GM12878 (cell line): ENCODE results near the gene AEBP1. TPM values are rescaled to one million over a fixed set of nuclear protein-coding genes. Genes with fewer than 3 reads are reported as not detected.

Experiments
- ATAC-seq: fragments of 200-7000 bp; cut with Tn5 transposase; 3 replicates; pipeline ENCODE4 v1.9.1; 2020; ENCODE audit warnings: mild to moderate bottlenecking, moderate library complexity
- BruUV-seq: library from RNA; stranded (reverse); fragments of 400-500 nt; replicated peaks from 2 replicates; lab custom pipeline; 2021; lab: Mats Ljungman, UMichigan
- CTCF ChIA-PET: fragments of 300-600 bp; sonication (Branson Sonifier 250); formaldehyde crosslinking; extraction: SDS; loops from one replicate; lab custom pipeline; 2021; ENCODE audit warnings: inconsistent platforms; lab: Yijun Ruan, JAX
- POLR2A ChIA-PET: fragments of 350-600 bp; formaldehyde crosslinking; extraction: SDS; loops from one replicate; lab custom pipeline; 2021; ENCODE audit warnings: inconsistent platforms; lab: Charles Lee
- RAD21 ChIA-PET: fragments of 300-600 bp; sonication (Branson Sonifier 250); formaldehyde crosslinking; loops from one replicate; lab custom pipeline; 2023; ENCODE audit warnings: antibody characterized with exemption; ENCODE audit not compliant: unreplicated experiment; lab: Charles Lee
- SMC1A ChIA-PET: fragments of 300-600 bp; sonication (Branson Sonifier 250); formaldehyde crosslinking; loops from one replicate; lab custom pipeline; 2023; ENCODE audit not compliant: unreplicated experiment, uncharacterized antibody; lab: Charles Lee
- DNase-seq: peaks from one replicate; pipeline ENCODE4 v3.0.0-alpha.2; 2011; ENCODE audit warnings: low read depth, low spot score
- FAIRE-seq: peaks from 3 replicates; lab custom pipeline; 2011; peaks lifted over from hg19 to GRCh38; lab: Jason Lieb, UNC
- H2AFZ ChIP-seq: 2 replicates; pipeline ENCODE4 v1.6.0; 2011; ENCODE audit warnings: low read depth, low read length, control low read depth; ENCODE audit not compliant: control insufficient read depth
- H3K27ac ChIP-seq: 2 replicates; pipeline ENCODE4 v1.5.1; 2011; ENCODE audit warnings: control low read depth; ENCODE audit not compliant: control insufficient read depth, insufficient read depth
- H3K27me3 ChIP-seq, 2 experiments: replicated peaks in 1 of 2; 2 replicates each; pipeline versions ENCODE4 v1.6.0 to v1.6.1; 2011; ENCODE audit warnings: low read length in 1 of 2; ENCODE audit not compliant: control insufficient read depth in 2 of 2, insufficient read depth in 2 of 2
- H3K36me3 ChIP-seq, 2 experiments: 2 replicates each; pipeline ENCODE4 v1.5.1; 2011; ENCODE audit warnings: low read length in 1 of 2; ENCODE audit not compliant: control insufficient read depth in 2 of 2, insufficient read depth in 2 of 2
- H3K4me1 ChIP-seq: 2 replicates; pipeline ENCODE4 v1.6.1; 2011; ENCODE audit warnings: mild to moderate bottlenecking, low read length, moderate library complexity, mixed read lengths; ENCODE audit not compliant: control insufficient read depth, insufficient read depth
- H3K4me2 ChIP-seq: 2 replicates; pipeline ENCODE4 v1.6.0; 2011; ENCODE audit warnings: control low read depth; ENCODE audit not compliant: control insufficient read depth, insufficient read depth
- H3K4me3 ChIP-seq: fragments of 200-600 bp; sonication (generic); 2 replicates; pipeline ENCODE4 v1.5.1; 2016
- H3K79me2 ChIP-seq: 2 replicates; pipeline ENCODE4 v1.6.0; 2011; ENCODE audit warnings: low read length; ENCODE audit not compliant: control insufficient read depth, insufficient read depth
- H3K9ac ChIP-seq: 2 replicates; pipeline ENCODE4 v1.8.0; 2011; ENCODE audit warnings: low read length, control low read depth, mixed read lengths; ENCODE audit not compliant: control insufficient read depth, insufficient read depth
- H3K9me3 ChIP-seq: replicated peaks from 3 replicates; pipeline ENCODE4 v1.5.1; 2011; ENCODE audit warnings: mild to moderate bottlenecking, low read length; ENCODE audit not compliant: control insufficient read depth, insufficient read depth
- H4K20me1 ChIP-seq: 2 replicates; pipeline ENCODE4 v1.6.0; 2011; ENCODE audit not compliant: control insufficient read depth, insufficient read depth
- BCL3 ChIP-seq: IDR thresholded peaks from 2 replicates; pipeline ENCODE4 v1.6.1; 2011; ENCODE audit warnings: borderline replicate concordance, low read depth, mild to moderate bottlenecking, moderate library complexity, low read length; ENCODE audit not compliant: insufficient read depth, poor library complexity, severe bottlenecking
- EED ChIP-seq: sonication (generic); IDR thresholded peaks from 2 replicates; pipeline ENCODE4 v1.6.1; 2016; ENCODE audit warnings: antibody characterized with exemption, low read depth
- MYC ChIP-seq: IDR thresholded peaks from 2 replicates; pipeline ENCODE4 v1.6.1; 2011; ENCODE audit warnings: mild to moderate bottlenecking, low read length, moderate library complexity, inconsistent platforms; ENCODE audit not compliant: insufficient read depth, insufficient replicate concordance, insufficient read length, severe bottlenecking
- PML ChIP-seq: IDR thresholded peaks from 2 replicates; pipeline ENCODE4 v1.6.1; 2012; ENCODE audit warnings: low read length, inconsistent platforms
- POLR2A ChIP-seq: IDR thresholded peaks from 2 replicates; pipeline ENCODE4 v1.6.1; 2011; ENCODE audit warnings: low read depth, mild to moderate bottlenecking, low read length
- TCF3 ChIP-seq: IDR thresholded peaks from 2 replicates; pipeline ENCODE4 v1.6.1; 2012; ENCODE audit warnings: low read depth, mild to moderate bottlenecking, low read length, borderline replicate concordance; ENCODE audit not compliant: insufficient read depth
- WGBS: methylation state at CpG from one replicate; pipeline ENCODE4 v1.1.6; 2016; ENCODE audit warnings: low lambda C conversion rate; ENCODE audit not compliant: insufficient replicate concordance, insufficient coverage; ENCODE audit errors: missing lambda C conversion rate; 5-methylcytosine and 5-hydroxymethylcytosine counted together
- in situ Hi-C: fragments of 300-500 bp; cut with MboI; formaldehyde crosslinking; loops from 9 replicates; pipeline ENCODE4 v1.14.3; 2018; ENCODE audit warnings: mixed read lengths
- intact Hi-C: fragments of 100-400 bp; cut with micrococcal nuclease; formaldehyde crosslinking; loops from one replicate; pipeline ENCODE4 v1.14.2; 2022; ENCODE audit not compliant: unreplicated experiment
- polyA plus RNA-seq, 11 experiments: library from polyadenylated mRNA; depleted of rRNA in 4 of 11; unstranded in 6 of 11; stranded (reverse) in 5 of 11; fragments of >200 nt; fragmentation: Nextera tagmentation in 4 of 11; fragmentation: Illumina TruSeq in 1 of 11; extraction: Ambion mirVana in 4 of 11; extraction: Trizol in 1 of 11; gene quantifications; 1 replicate in 1 of 11; 2 replicates in 10 of 11; pipeline versions ENCODE4 v1.2.1 to v1.2.3, GENCODE V29; 2011 to 2016; ENCODE audit warnings: inconsistent platforms in 2 of 11, missing spikeins in 2 of 11, low read depth in 1 of 11
- total RNA-seq, 4 experiments: library from RNA; depleted of rRNA in 3 of 4; stranded (reverse); fragments of >200 nt in 3 of 4; fragmentation: Illumina TruSeq in 1 of 4; extraction: Trizol in 1 of 4; gene quantifications; 2 replicates each; pipeline versions ENCODE4 v1.2.1 to v1.2.3, GENCODE V29; 2013 to 2021
- TF ChIP-seq, protein P1 (sequence below): IDR thresholded peaks from 2 replicates; pipeline ENCODE4 v1.6.1; 2012; ENCODE audit warnings: low read length, inconsistent platforms

The AEBP1 gene
- total and polyA plus RNA-seq, 10 of the 15 experiments (the other 5 are each of a cell fraction or from before 2014, with no cell fraction given) = 0.06 to 0.23 (median 0.11) TPM; not detected in 5

DNA sequence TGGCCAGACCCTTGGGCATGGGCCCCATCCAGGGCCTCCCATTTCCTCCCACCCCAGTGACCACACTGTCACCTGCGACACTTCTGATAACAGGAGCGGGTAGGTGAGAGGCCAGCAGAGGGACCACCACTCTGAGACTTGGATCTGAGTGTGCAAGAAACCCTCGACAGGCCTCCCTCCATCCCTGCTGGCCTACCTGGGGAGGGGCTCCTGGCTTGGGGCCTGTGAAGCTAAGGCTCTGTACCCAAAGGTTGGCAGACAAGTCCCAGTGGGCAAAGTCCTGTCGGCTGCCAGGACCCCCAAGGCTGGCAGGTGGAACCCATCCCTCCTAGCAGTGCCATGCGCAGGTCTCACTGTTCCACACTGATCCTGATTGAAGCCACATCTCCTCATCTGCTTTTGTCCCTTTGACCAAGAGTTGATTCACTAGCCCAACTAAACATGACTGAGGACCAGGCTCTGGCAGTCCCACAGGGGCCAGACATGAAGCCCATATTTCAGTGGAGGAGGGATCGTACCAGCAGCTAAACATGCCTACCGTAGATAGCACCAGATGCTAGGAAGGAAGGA is 37.6 kb upstream of the AEBP1 start:
- WGBS = 39% methylated on average over 6 of the region's 7 CpGs
- BruUV-seq = no TSS peak
- H4K20me1 ChIP-seq = no peaks in the 10 kb centered on the region

More for the DNA sequence above, 37.6 kb upstream of the AEBP1 start:
- Histone ChIP-seq H3K79me2 (no peaks in the 10 kb centered on the region), H3K4me1 (no peaks in the 10 kb centered on the region)
- ChIA-PET RAD21 (no interaction called here), CTCF (interaction anchor here (1.2 kb wide), 1 partner anchor 130 kb away, joined by 3 read pairs; no protein-coding TSS in a partner anchor)
- TF ChIP-seq, protein P1, sequence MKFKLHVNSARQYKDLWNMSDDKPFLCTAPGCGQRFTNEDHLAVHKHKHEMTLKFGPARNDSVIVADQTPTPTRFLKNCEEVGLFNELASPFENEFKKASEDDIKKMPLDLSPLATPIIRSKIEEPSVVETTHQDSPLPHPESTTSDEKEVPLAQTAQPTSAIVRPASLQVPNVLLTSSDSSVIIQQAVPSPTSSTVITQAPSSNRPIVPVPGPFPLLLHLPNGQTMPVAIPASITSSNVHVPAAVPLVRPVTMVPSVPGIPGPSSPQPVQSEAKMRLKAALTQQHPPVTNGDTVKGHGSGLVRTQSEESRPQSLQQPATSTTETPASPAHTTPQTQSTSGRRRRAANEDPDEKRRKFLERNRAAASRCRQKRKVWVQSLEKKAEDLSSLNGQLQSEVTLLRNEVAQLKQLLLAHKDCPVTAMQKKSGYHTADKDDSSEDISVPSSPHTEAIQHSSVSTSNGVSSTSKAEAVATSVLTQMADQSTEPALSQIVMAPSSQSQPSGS = peak; percentile 32; the same call in 1 of the 2 replicates
- 0 out of 2 replicates have a peak, but pooled peaks have one; percentile 12 for TF ChIP-seq TCF3
- peak; percentile 46 for TF ChIP-seq BCL3
- peak; percentile 66 for TF ChIP-seq POLR2A
- TF ChIP-seq EED = no peak
- no peak for TF ChIP-seq MYC
- peak; percentile 12; the same call in 1 of the 2 replicates for TF ChIP-seq PML
- TF ChIP-seq, all 136 proteins: peak for 5
- ChIA-PET POLR2A (interaction anchor here (0.8 to 1.4 kb wide), 2 partner anchors 15 to 130 kb away, joined by 3 read pairs; no protein-coding TSS in a partner anchor), SMC1A (no interaction called here)
- ATAC-seq (peak; percentile 6; the same call in 1 of the 3 replicates), DNase-seq (no peak), FAIRE-seq (no peak)
- Histone ChIP-seq H2AFZ (no peak overlapping the region), H3K4me2 (no peak overlapping the region), H3K27me3 (no peaks in the 10 kb centered on the region), H3K9ac (no peak overlapping the region), H3K9me3 (no peaks in the 10 kb centered on the region), H3K36me3 (peaks cover 3 to 8% of the 10 kb centered on the region in 2 experiments; a peak in 3 of 4 replicates), H3K4me3 (no peak overlapping the region), H3K27ac (no peak overlapping the region)
- intact Hi-C loops = no loop called here
- in situ Hi-C loops = no loop called here
